ENCODE results near the gene THSD1. TPM values are rescaled to one million over a fixed set of nuclear protein-coding genes. Genes with fewer than 3 reads are reported as not detected.

Gene THSD1
- total RNA-seq, result 1 to 10 TPM; 5.5 to 8.0 TPM

GRCh38 chr13:52405767-52406494 is at the start of gene THSD1:
Gene THSD1 (minus strand): TSS chr13:52406172. CDS start chr13:52402600, 3,572 bp downstream.
- no peaks in the 10 kb centered on the region for H3K9me3 ChIP-seq
- peak within 1 kb of the TSS; percentile 34 to 36 for H3K4me3 ChIP-seq
- H3K36me3 ChIP-seq, result no peaks in the 10 kb centered on the region
- TF ChIP-seq POLR2AphosphoS5 (IDR thresholded peaks at IDR 0.05), result no peak
- TF ChIP-seq POLR2A (IDR thresholded peaks at IDR 0.05), result no peak
- no peak for TF ChIP-seq CTCF (IDR thresholded peaks at IDR 0.05)
- intact Hi-C loops (cut with DNase I), result no loop called here
- no peaks in the 10 kb centered on the region for H3K4me1 ChIP-seq (replicated peaks)
- WGBS, result under 1% methylated on average over 59 of the region's 68 CpGs
- DNase-seq (ENCODE audit: low spot score), result peak; percentile 21
- H3K27ac ChIP-seq, result no peak within 1 kb of the TSS
- no peaks in the 10 kb centered on the region for H3K27me3 ChIP-seq (replicated peaks; ENCODE audit: insufficient read depth)

GRCh38 chr13:52455677-52456041 is 49.7 kb upstream of the THSD1 start:
- WGBS, result under 1% methylated on average over 37 of the region's 37 CpGs
- peak overlapping the region; percentile 74 to 93 for H3K27ac ChIP-seq
- intact Hi-C loops (cut with DNase I), result loop anchor here (5.0 to 10.0 kb wide), 3 partner anchors 197 to 1001 kb away; partner anchors contain the start of genes INTS6, SUGT1 and WDFY2
- H3K27me3 ChIP-seq (replicated peaks; ENCODE audit: insufficient read depth), result no peaks in the 10 kb centered on the region
- DNase-seq (ENCODE audit: low spot score), result peak; percentile 61
- H3K4me1 ChIP-seq (replicated peaks), result peaks cover 2% of the 10 kb centered on the region
- no peaks in the 10 kb centered on the region for H3K36me3 ChIP-seq
- peak overlapping the region; percentile 74 to 88 for H3K4me3 ChIP-seq
- peak in 1 of 4 experiments; percentile 9 for TF ChIP-seq CTCF (IDR thresholded peaks at IDR 0.05)
- no peak for TF ChIP-seq POLR2AphosphoS5 (IDR thresholded peaks at IDR 0.05)
- H3K9me3 ChIP-seq, result no peaks in the 10 kb centered on the region

- peak; percentile 96 for DNase-seq (ENCODE audit: low spot score)
- H3K36me3 ChIP-seq, result no peaks in the 10 kb centered on the region
- H3K9me3 ChIP-seq, result no peaks in the 10 kb centered on the region
- H3K4me3 ChIP-seq, result peak within 1 kb of the TSS; percentile 74 to 88
- WGBS, result 1% methylated on average over 34 of the region's 56 CpGs
- TF ChIP-seq POLR2AphosphoS5 (IDR thresholded peaks at IDR 0.05) (peak; percentile 96), POLR2A (IDR thresholded peaks at IDR 0.05) (peak; percentile 95), CTCF (IDR thresholded peaks at IDR 0.05) (peak in 1 of 4 experiments; percentile 9)
- no peaks in the 10 kb centered on the region for H3K27me3 ChIP-seq (replicated peaks; ENCODE audit: insufficient read depth)
- intact Hi-C loops (cut with DNase I), result loop anchor here (5.0 to 10.0 kb wide), 5 partner anchors 108 to 1000 kb away; partner anchors contain the start of genes ALG11, ATP7B, INTS6 and SUGT1
- peaks cover 2% of the 10 kb centered on the region for H3K4me1 ChIP-seq (replicated peaks)
- peak within 1 kb of the TSS; percentile 74 to 93 for H3K27ac ChIP-seq
These were observed 49.1 kb upstream of the THSD1 start, which contains the start of gene CKAP2 for GRCh38 chr13:52454820-52455676. Gene CKAP2 (plus strand): TSS chr13:52455478. CDS start chr13:52455557, 79 bp downstream.

GRCh38 chr13:52454459-52454819 is 48.5 kb upstream of the THSD1 start:
- peaks cover 2% of the 10 kb centered on the region for H3K4me1 ChIP-seq (replicated peaks)
- peak overlapping the region; percentile 74 to 93 for H3K27ac ChIP-seq
- WGBS, result 13% methylated on average over 8 of the region's 8 CpGs
- H3K9me3 ChIP-seq, result no peaks in the 10 kb centered on the region
- no peak for TF ChIP-seq CTCF (IDR thresholded peaks at IDR 0.05)
- TF ChIP-seq POLR2A (IDR thresholded peaks at IDR 0.05), result peak; percentile 19
- TF ChIP-seq POLR2AphosphoS5 (IDR thresholded peaks at IDR 0.05), result peak; percentile 52
- no peaks in the 10 kb centered on the region for H3K36me3 ChIP-seq
- peak overlapping the region; percentile 74 to 88 for H3K4me3 ChIP-seq
- DNase-seq (ENCODE audit: low spot score), result peak; percentile 73
- H3K27me3 ChIP-seq (replicated peaks; ENCODE audit: insufficient read depth), result no peaks in the 10 kb centered on the region
- intact Hi-C loops (cut with DNase I), result loop anchor here (5.0 to 10.0 kb wide), 4 partner anchors 107 to 1000 kb away; partner anchors contain the start of genes ALG11, ATP7B, INTS6 and WDFY2
